ENCODE measurements around the gene SLC39A1. TPM values are rescaled to one million over a fixed set of nuclear protein-coding genes. Genes with fewer than 3 reads are reported as not detected.

SLC39A1 gene
- total RNA-seq, 2 experiments from 2014 or later = 6.4 to 6.9 TPM

DNA sequence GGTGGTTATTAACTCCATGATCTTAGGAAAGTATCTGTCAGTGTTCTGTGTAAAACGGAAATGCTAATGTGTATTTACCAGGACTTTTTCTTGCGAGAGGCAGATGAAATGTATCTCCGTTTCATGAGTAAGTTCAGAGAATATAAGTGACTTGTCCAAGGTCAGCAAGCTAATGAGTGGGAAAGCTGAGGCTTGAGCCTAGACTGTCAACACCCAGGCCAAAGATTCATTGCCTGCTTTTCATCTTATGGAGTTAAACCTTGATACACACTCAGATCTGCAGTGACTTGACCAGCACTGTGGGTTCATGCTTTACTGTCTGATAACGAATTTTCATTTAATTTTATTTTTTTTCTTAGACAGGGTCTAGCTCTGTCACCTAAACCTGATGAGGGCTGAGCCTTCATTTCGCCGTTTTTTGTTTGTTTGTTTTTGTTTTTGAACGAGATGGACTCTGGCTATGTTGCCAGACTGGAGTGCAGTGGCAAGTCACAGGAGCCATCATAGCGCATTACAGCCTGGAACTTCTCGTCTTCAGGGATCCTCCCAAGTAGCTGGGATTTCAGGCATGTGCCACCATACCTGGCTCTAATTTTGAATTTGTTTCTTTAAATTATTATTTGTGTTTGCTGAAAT lies 15.1 kb upstream of the SLC39A1 start:
- TF ChIP-seq, protein P1, sequence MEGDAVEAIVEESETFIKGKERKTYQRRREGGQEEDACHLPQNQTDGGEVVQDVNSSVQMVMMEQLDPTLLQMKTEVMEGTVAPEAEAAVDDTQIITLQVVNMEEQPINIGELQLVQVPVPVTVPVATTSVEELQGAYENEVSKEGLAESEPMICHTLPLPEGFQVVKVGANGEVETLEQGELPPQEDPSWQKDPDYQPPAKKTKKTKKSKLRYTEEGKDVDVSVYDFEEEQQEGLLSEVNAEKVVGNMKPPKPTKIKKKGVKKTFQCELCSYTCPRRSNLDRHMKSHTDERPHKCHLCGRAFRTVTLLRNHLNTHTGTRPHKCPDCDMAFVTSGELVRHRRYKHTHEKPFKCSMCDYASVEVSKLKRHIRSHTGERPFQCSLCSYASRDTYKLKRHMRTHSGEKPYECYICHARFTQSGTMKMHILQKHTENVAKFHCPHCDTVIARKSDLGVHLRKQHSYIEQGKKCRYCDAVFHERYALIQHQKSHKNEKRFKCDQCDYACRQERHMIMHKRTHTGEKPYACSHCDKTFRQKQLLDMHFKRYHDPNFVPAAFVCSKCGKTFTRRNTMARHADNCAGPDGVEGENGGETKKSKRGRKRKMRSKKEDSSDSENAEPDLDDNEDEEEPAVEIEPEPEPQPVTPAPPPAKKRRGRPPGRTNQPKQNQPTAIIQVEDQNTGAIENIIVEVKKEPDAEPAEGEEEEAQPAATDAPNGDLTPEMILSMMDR (IDR thresholded peaks at IDR 0.05) = no peak
- Histone ChIP-seq H3K9me3 (ENCODE audit: control insufficient read depth in 1 of 2, insufficient read depth in 1 of 2, low read length in 2 of 2) (no peaks in the 10 kb centered on the region), H3K4me1 (ENCODE audit: insufficient read depth, low read length) (peaks cover 31% of the 10 kb centered on the region), H3K36me3 (ENCODE audit: insufficient read depth, low read length) (peaks cover 24% of the 10 kb centered on the region), H3K4me3 (ENCODE audit: low read length) (peak overlapping the region; percentile 82), H3K27me3 (ENCODE audit: control insufficient read depth in 1 of 2, insufficient read depth in 2 of 2, low read length in 2 of 2) (no peaks in the 10 kb centered on the region), H3K27ac (ENCODE audit: low read depth in 1 of 2, low read length in 2 of 2) (peak overlapping the region; percentile 71 to 83)
- ATAC-seq (ENCODE audit: poor library complexity) (no peak), DNase-seq (no peak)
- Mint-ChIP-seq H3K27ac (peak overlapping the region; percentile 94), H3K4me1 (ENCODE audit: low read depth) (peaks cover 40% of the 10 kb centered on the region), H3K27me3 (no peaks in the 10 kb centered on the region), H3K4me3 (peak overlapping the region; percentile 98), H3K9me3 (no peaks in the 10 kb centered on the region), H3K36me3 (ENCODE audit: low read depth) (peaks cover 43% of the 10 kb centered on the region)
- POLR2A ChIA-PET = interaction anchor here (0.6 to 5.3 kb wide), 14 partner anchors 8 to 443 kb away, joined by 3 to 149 read pairs (median 18); partner anchors contain the start of genes CHTOP, CREB3L4, CRTC2 and DENND4B
- intact Hi-C loops (cut with DNase I, micrococcal nuclease) = loop anchor here in 1 of 2 experiments (1.0 kb wide), 1 partner anchor 12 kb away; the partner anchor contains the start of gene RPS27
- CTCF ChIA-PET = interaction anchor here (1.5 to 3.7 kb wide), 7 partner anchors 8 to 181 kb away, joined by 4 to 21 read pairs (median 7); partner anchors contain the start of genes CREB3L4, DENND4B, GATAD2B and RAB13

DNA sequence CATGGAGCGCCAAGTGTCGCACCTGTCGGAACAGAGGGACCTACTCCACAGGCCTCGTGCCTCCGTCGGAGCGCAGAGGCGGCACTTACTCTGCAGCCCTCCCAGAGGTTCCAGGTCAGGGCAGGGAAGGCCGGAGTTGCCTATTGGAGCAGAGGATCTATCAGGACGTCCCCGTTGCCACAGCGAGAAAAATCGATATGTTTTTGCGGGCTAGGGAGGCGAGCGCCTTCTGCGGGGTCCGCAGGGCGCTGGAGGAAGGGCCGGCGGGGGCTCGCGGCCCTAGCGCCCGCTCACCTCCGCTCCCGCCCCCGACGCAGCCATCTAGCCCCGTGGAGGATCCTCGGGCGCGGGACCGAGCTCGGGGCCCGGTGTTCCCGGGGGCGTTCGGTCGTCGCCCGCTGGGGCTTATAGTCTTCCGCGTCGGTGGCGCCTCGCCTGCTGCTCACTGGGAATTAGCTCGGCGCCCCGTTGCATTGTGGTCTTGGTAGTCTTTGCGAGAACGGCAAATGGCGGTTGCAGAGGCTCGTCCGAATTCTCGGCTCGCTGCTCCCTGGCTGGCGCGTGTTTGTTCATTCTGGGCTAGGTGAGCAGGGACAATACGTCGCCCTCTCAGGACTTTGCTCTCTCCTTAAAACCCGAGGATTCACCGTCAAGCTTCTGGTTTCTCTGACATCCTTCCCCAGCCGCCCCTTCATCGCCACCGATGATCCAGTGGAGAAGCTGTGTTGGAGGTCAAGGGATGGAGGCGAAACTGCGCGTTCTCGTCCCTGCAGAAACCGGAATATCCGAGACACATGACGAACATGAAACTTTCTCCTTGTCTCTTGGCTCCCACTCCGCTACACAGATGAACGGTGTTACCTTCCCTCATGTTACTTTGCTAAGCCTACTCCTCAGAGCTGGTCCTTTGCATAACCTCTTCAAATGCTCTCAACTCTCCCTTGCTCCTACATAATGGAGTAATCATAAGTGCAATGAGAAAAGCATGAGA lies 14.2 kb upstream of the SLC39A1 start, which contains the start of gene JTB:
Gene JTB (minus strand): TSS at position 425 of the 991 bp plus-strand sequence. CDS start 422 bp downstream, at position 3.
- POLR2A ChIA-PET = interaction anchor here (0.6 to 5.3 kb wide), 31 partner anchors 9 to 442 kb away, joined by 3 to 149 read pairs (median 4); partner anchors contain the start of genes CHTOP, CREB3L4, CRTC2 and DENND4B
- peaks cover 32% of the 10 kb centered on the region for H3K36me3 ChIP-seq (ENCODE audit: insufficient read depth, low read length)
- H3K4me1 ChIP-seq (ENCODE audit: insufficient read depth, low read length) = peaks cover 31% of the 10 kb centered on the region
- peak within 1 kb of the TSS; percentile 82 for H3K4me3 ChIP-seq (ENCODE audit: low read length)
- peak within 1 kb of the TSS; percentile 94 for H3K27ac Mint-ChIP-seq
- H3K4me3 Mint-ChIP-seq = peak within 1 kb of the TSS; percentile 98
- TF ChIP-seq, protein P1 (IDR thresholded peaks at IDR 0.05) = no peak
- ATAC-seq (ENCODE audit: poor library complexity) = peak; percentile 96
- H3K9me3 Mint-ChIP-seq = no peaks in the 10 kb centered on the region
- H3K27me3 Mint-ChIP-seq = no peaks in the 10 kb centered on the region
- H3K27ac ChIP-seq (ENCODE audit: low read depth in 1 of 2, low read length in 2 of 2) = peak within 1 kb of the TSS; percentile 80 to 83
- DNase-seq = peak; percentile 68 to 91 (median 82)
- H3K4me1 Mint-ChIP-seq (ENCODE audit: low read depth) = peaks cover 42% of the 10 kb centered on the region
- CTCF ChIA-PET = interaction anchor here (0.6 to 3.7 kb wide), 10 partner anchors 9 to 294 kb away, joined by 3 to 21 read pairs (median 6); partner anchors contain the start of genes CREB3L4, CRTC2, DENND4B and GATAD2B
- no peaks in the 10 kb centered on the region for H3K9me3 ChIP-seq (ENCODE audit: control insufficient read depth in 1 of 2, insufficient read depth in 1 of 2, low read length in 2 of 2)
- intact Hi-C loops (cut with DNase I, micrococcal nuclease) = loop anchor here (1.0 kb wide), 4 partner anchors 10 to 54 kb away; partner anchors contain the start of genes CRTC2 (in 2 of the 2), RPS27 (in 2 of the 2) and CREB3L4 (in 1 of the 2)
- H3K36me3 Mint-ChIP-seq (ENCODE audit: low read depth) = peaks cover 47% of the 10 kb centered on the region
- H3K27me3 ChIP-seq (ENCODE audit: control insufficient read depth in 1 of 2, insufficient read depth in 2 of 2, low read length in 2 of 2) = no peaks in the 10 kb centered on the region
